Measurements from ENCODE around the gene ATXN10.

DNA sequence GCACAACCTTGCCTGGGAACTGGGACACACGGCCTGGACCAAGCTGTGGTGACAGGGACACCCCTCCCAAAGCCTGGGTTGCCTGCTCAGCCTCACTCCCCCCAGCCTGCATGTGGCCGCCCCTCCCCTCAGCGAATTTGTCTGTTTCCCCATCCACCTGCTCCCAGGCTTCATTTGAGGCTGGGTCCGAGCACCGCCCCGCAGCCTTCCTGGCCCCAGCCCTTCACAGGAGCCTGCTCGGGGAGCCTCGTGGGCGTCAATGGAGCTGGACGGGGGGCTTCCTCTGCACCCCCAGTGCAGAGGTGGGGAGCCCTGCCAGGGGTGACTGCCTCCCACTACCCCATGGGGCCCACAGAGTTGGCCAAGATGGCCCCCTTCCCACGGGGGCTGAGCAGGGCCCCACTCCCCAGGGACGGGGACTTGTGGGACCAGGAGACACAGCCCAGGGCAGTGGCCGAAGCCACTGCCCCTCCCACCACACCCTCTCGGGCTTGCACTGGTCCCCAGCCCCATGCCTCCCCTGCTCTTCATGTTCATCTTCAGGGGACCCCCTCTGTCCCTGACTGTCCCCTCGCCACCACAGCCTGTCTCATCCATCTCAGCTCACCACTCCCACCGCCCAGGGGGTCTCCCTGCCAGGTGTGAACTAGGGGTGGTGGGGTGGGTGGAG lies 213.7 kb downstream of the ATXN10 start:
- TF ChIP-seq, protein P1, sequence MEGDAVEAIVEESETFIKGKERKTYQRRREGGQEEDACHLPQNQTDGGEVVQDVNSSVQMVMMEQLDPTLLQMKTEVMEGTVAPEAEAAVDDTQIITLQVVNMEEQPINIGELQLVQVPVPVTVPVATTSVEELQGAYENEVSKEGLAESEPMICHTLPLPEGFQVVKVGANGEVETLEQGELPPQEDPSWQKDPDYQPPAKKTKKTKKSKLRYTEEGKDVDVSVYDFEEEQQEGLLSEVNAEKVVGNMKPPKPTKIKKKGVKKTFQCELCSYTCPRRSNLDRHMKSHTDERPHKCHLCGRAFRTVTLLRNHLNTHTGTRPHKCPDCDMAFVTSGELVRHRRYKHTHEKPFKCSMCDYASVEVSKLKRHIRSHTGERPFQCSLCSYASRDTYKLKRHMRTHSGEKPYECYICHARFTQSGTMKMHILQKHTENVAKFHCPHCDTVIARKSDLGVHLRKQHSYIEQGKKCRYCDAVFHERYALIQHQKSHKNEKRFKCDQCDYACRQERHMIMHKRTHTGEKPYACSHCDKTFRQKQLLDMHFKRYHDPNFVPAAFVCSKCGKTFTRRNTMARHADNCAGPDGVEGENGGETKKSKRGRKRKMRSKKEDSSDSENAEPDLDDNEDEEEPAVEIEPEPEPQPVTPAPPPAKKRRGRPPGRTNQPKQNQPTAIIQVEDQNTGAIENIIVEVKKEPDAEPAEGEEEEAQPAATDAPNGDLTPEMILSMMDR (conservative IDR thresholded peaks at IDR 0.05 in 1 of 2, IDR thresholded peaks at IDR 0.05 in 1 of 2; ENCODE audit: low read depth in 1 of 2, low read length in 2 of 2): no peak
- no peak for TF ChIP-seq EZH2 (IDR thresholded peaks at IDR 0.05; ENCODE audit: low read length, missing control alignments)

Measured in fibroblast of lung (primary cell).